ENCODE measurements around the gene IRAK3.
"Not testable (repeated sequence)": the region's sequence is repeated elsewhere in the genome, so short reads cannot be mapped to it uniquely, and the experiment has no call there.

The IRAK3 gene

DNA sequence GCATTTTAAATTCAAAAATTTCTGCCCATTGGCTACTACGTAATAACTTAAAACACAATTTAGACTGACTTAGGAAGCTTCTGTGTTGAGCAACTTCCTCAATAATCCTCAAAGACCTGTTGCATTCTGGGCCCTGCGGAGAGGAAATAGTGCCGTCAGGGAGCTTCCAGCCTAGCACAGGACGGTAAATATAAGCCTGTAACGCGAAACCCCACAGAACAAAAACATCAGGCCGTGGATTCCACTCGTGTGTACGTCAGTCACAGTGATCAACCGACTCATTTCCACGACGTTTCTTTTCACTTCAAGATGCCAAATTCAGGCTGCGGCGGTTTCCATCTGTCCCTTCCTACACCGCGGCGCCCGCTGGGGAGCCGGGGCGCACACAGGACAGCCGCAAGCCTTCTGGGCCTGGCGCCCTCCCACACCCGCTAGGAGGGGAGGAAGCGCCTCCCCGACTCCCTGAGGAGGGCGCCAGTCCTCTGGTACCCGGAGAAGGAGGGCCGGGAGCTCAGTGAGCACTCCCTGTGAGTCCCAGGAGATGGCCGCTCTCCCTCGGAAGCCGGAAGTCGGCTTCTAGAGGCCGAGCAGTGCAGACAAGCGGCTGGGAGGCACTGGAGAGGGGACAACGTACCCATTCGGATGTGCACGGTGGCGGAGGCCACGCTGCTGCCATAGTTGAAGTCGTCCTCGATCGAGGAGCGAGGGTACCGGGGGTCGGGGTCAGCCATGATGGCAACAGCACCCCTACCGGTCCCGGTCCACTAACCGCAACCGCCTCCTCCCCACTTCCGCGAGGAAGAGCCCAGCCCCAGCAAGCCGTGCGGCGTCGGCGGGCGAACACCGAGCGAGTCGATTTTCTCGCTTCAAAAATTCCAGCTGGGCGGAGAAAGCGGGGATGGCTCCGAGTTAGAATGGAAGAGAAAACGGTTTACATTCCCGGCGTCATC lies 19.5 kb upstream of the IRAK3 start, which contains the start of gene TMBIM4:
Gene TMBIM4 (minus strand): TSS at position 776 of the 950 bp plus-strand sequence. CDS start 45 bp downstream, at position 731.
- H3K4me3 ChIP-seq (ENCODE audit: low read length) = peak within 1 kb of the TSS; percentile 86
- TF ChIP-seq, protein P1, sequence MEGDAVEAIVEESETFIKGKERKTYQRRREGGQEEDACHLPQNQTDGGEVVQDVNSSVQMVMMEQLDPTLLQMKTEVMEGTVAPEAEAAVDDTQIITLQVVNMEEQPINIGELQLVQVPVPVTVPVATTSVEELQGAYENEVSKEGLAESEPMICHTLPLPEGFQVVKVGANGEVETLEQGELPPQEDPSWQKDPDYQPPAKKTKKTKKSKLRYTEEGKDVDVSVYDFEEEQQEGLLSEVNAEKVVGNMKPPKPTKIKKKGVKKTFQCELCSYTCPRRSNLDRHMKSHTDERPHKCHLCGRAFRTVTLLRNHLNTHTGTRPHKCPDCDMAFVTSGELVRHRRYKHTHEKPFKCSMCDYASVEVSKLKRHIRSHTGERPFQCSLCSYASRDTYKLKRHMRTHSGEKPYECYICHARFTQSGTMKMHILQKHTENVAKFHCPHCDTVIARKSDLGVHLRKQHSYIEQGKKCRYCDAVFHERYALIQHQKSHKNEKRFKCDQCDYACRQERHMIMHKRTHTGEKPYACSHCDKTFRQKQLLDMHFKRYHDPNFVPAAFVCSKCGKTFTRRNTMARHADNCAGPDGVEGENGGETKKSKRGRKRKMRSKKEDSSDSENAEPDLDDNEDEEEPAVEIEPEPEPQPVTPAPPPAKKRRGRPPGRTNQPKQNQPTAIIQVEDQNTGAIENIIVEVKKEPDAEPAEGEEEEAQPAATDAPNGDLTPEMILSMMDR (IDR thresholded peaks at IDR 0.05; ENCODE audit: insufficient read depth, low read depth, low read length, missing control alignments) = peak; percentile 46
- peak; percentile 87 for DNase-seq (ENCODE audit: low read depth)

DNA sequence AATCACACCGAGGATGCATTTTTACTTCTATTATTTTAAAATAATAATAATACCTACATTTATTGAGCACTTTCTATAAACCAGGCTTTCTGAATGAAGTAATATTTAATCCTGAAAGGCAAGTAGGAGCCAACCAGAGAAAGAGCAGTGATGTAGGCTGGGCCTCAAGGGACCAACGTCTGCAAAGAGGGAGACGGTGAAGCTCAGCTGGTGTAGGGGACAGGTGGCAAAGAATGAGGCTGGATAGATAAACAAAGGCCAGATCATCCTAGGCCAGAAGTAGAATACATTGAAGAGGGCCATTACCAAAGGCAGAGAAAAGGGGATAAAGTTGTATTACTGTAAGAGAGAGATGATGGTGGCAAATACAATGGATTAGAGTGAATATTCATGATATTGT lies 18.4 kb upstream of the IRAK3 start:
- no peak overlapping the region for H3K4me3 ChIP-seq (ENCODE audit: low read length)
- TF ChIP-seq, protein P1 (IDR thresholded peaks at IDR 0.05; ENCODE audit: insufficient read depth, low read depth, low read length, missing control alignments) = no peak
- no peak for DNase-seq (ENCODE audit: low read depth)

DNA sequence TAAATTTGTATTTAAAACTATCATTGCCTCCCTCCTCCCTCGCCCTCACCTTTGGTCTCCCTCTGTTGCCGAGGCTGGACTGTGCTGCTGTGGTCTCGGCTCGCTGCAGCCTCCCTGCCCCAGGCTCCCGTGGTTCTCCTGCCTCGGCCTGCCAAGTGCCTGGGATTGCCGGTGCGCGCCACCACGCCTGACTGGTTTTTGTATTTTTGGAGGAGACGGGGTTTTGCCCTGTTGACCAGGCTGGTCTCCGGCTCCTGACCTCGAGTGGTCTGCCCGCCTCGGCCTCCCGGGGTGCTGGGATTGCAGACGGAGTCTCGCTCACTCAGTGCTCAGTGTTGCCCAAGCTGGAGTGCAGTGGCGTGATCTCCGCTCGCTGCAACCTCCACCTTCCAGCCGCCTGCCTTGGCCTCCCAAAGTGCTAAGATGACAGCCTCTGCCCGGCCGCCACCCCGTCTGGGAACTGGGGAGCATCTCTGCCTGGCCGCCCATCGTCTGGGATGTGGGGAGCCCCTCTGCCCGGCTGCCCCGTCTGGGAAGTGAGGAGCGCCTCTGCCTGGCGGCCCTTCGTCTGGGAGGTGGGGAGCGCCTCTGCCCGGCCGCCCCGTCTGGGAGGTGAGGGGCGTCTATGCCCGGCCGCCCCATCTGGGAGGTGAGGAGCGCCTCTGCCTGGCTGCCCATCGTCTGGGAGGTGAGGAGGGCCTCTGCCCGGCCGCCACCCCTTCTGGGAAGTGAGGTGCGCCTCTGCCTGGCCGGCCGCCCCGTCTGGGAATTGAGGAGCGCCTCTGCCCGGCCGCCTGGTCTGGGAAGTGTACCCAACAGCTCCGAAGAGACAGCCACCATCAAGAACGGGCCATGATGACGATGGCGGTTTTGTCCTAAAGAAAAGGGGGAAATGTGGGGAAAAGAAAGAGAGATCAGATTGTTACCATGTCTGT lies 14.4 kb upstream of the IRAK3 start:
- not testable (repeated sequence) for H3K4me3 ChIP-seq (ENCODE audit: low read length); DNase-seq (ENCODE audit: low read depth)

DNA sequence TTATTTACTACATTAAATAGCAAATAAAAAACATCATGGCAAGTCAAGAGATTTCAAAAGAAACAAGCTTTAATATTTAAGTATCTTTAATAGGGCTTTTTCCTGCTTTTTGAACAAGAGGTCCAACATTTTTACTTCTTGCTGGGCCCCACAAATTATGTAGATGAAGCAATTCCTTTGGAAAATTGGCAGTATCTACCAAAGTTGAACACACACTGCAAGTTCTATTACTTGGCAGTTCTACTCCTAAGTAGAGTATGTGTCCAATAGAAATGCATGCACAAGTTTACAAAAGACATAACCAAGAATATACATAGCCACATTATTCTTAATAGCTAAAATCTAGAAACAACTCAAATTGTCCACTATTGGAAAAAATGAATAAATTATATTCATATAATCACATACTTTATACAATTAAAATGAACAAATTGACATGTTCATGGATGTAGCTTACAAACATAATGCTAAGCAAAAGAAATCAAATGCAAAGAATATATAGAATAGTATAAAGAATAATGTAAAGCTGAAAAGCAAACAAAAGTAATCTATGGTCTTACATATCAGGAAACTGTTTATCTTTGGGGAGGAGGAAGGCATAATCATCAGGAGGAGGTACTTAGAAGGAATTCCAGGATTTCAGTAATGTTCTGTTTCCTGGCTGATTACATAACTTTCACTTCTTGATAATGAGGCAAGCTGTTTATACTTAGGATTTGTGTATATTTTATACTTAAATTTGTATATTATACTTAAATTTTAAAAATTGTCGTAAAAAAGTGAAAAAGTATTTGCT lies 12.7 kb upstream of the IRAK3 start:
- TF ChIP-seq, protein P1 (IDR thresholded peaks at IDR 0.05; ENCODE audit: insufficient read depth, low read depth, low read length, missing control alignments) = no peak
- DNase-seq (ENCODE audit: low read depth) = peak; percentile 41
- no peak overlapping the region for H3K4me3 ChIP-seq (ENCODE audit: low read length)

DNA sequence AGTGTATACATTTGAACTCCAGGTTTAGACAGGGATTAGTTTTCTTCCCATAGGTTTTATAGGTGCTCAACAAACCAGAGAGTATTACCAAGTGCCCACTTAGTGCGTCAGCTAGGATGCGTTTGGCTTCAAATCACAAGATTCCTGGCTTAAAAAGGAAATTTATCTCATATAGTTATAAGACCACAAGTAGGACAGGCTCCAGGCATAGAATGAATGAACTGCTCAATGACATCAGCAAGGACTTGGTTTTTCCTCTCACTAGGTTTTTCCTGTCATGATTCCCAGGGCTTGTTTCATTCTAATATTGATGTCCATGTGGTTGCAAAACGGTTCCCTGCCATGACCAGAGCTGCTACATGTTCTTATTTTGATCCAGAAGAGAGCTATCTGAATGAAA lies 6.1 kb upstream of the IRAK3 start:
- H3K4me3 ChIP-seq (ENCODE audit: low read length) = no peak overlapping the region
- DNase-seq (ENCODE audit: low read depth) = no peak
- TF ChIP-seq, protein P1 (IDR thresholded peaks at IDR 0.05; ENCODE audit: insufficient read depth, low read depth, low read length, missing control alignments) = no peak

DNA sequence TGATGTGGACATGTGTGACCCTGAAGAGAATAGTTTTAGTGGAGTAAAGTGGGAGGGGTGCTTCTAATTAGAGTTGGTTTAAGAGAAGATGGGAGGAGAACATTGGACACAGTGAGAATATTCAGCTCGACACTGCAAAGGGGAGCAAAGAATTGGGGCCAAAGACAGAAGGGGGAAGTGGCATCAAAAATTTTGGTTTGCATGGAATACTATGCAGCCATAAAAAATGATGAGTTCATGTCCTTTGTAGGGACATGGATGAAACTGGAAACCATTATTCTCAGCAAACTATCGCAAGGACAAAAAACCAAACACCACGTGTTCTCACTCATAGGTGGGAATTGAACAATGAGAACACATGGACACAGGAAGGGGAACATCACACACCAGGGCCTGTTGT lies 4.2 kb upstream of the IRAK3 start:
- H3K4me3 ChIP-seq (ENCODE audit: low read length); DNase-seq (ENCODE audit: low read depth): not testable (repeated sequence)

DNA sequence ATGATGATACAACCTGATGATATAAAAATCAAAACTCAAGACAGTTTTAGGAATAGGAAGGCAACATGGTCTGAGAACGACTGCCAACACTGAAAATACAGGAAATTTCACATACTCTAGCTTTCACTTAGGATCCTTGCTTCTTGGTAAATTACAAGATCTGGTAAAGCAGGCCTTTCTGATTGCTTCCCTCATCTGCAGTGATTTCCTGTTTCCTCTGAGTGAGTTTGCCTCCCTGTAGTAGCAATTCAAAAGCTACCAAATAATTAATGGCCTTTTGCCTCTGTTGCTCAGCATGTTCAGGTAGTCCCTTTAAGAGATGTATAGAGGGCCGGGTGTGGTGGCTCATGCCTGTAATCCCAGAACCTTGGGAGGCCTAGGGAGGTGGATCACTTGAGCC lies 2.0 kb upstream of the IRAK3 start:
- TF ChIP-seq, protein P1 (IDR thresholded peaks at IDR 0.05; ENCODE audit: insufficient read depth, low read depth, low read length, missing control alignments) = no peak
- no peak for DNase-seq (ENCODE audit: low read depth)
- H3K4me3 ChIP-seq (ENCODE audit: low read length) = no peak overlapping the region
